ENCODE measurements around the gene CRHR1.

DNA sequence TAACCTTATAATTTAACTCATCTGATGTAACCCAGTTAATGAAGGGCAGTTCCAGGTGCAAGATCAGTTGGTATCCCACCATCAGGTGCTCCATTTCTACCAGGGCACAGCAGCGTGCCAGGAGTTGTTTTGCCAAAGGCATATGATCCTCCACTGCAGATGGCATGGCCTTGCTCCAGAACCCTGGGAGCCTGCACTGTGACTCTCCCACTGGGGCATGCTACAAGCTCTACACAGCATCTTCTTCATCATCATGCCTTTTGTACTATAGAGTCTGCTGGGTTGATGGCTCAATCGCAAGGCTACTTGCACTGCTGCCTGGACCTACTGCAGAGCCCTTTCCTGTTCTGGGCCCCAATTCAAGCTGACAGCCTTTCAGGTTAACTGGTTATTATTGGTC lies 98.9 kb downstream of the CRHR1 start:
- TF ChIP-seq, protein P1, sequence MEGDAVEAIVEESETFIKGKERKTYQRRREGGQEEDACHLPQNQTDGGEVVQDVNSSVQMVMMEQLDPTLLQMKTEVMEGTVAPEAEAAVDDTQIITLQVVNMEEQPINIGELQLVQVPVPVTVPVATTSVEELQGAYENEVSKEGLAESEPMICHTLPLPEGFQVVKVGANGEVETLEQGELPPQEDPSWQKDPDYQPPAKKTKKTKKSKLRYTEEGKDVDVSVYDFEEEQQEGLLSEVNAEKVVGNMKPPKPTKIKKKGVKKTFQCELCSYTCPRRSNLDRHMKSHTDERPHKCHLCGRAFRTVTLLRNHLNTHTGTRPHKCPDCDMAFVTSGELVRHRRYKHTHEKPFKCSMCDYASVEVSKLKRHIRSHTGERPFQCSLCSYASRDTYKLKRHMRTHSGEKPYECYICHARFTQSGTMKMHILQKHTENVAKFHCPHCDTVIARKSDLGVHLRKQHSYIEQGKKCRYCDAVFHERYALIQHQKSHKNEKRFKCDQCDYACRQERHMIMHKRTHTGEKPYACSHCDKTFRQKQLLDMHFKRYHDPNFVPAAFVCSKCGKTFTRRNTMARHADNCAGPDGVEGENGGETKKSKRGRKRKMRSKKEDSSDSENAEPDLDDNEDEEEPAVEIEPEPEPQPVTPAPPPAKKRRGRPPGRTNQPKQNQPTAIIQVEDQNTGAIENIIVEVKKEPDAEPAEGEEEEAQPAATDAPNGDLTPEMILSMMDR (conservative IDR thresholded peaks at IDR 0.05), result no peak
- no peak for TF ChIP-seq ZFX (IDR thresholded peaks at IDR 0.05)

Data from C4-2B (cell line).